GM21619 (cell line): ENCODE data around the gene PTGDR2.

Experiments
- ATAC-seq: cut with Tn5 transposase; IDR thresholded peaks from one replicate; pipeline ENCODE4 v1.9.1; 2021; ENCODE audit not compliant: unreplicated experiment

The PTGDR2 gene

DNA sequence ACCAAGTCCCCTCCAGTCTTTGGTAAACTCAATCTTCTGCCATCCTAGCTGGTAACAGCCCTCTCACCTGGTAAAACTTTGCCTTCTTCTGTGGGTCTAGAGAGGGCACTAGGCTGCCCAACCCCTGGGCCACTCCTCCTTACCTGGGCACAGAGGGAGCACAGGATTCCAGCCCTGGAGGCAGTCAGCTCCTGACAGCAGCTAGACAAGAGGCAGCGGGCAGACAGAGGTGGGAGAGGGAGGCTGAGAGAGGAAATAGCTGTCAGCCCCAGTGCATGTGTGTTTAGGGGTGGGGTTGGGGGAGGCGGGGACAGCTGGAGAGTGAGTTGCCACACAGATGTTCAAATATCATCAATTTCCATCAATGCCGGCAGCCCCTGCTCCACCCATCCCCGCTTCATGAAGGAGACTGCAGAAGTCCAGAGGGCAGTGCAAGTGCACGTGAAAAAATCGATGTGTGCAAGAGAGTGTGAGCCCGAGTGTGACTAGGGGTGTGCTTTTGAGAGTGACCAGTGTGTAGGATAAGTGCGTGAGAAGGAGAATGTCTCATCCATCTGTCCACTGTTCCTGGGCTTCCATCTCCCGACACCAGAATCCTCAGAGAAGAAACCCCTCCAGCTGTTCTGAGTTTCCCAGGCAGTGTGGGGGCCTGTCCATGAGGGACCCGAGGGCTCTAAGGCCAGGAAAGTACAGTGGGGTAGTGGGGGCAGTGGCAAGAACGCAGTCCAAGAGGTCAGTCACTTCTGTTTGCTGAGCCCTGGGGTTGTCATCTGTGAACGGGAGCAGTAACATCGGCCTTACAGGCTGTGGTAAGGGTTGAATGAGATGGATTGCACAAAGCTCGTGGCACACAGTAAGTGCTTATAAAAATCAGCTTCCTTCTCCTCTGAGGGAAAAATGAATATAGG, at the start of gene PTGDR2:
TSS of gene PTGDR2 (minus strand) at position 225 of the 908 bp plus-strand sequence. CDS start 2,228 bp downstream, outside the sequence.
- ATAC-seq: no peak

GRCh38 chr11:60905047-60905446, 49.3 kb upstream of the PTGDR2 start:
- ATAC-seq: no peak

DNA sequence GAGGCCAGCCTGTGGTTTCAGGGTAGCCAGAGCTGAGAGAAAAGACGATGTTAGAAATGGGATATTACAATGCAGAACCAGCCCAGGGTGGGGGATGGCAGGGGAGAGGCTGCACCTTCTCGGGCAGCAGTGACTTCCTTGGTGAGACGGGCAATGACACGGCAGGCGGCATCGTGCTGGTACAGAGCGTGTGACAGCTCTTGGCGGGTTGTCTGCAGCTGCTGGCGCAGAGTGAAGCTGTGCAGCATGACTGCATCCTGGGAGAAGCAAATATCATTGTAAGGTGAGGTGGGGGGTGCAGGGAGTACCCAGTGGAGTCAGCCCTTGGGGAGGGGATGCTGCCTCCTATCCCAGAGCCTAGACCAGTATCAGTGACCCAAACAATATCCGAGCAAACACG, 46.9 kb upstream of the PTGDR2 start:
- ATAC-seq: no peak

DNA sequence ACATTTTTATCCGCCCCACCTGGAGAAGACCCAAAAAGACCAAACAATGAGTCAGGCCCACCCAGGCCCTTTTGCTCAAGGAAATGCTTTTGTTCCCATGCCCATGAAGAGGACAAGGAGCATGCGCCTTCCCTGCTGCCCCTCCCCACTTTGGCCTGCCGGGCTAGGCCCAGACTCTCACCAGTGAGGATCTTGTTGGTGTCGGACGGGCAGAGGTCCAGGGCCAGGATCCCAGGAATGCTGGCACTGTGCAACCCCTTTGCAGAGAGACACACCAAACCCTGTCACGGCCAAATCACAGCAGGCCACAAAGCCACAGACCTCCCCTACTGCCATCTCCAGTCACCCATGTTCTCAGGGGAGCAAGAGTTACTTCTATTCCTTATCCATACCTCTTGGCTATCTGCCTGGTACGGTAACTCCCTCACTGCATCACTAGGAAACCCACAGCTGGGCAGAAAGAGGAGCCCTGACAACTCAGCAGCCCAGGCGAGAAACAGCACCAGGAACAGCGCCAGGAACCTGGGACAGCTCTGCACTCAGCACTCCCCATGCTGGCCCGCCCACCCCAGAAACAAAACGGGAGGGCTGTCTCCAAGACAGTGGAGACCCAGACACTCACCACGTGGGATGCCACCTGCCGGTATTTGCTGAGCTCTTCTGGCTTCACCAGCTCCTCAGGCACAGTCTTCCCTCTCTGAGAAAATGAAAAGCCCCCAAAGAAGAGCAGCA, 45.1 kb upstream of the PTGDR2 start:
- no peak for ATAC-seq

- ATAC-seq: no peak
Observed at GRCh38 chr11:60899977-60900376, 44.2 kb upstream of the PTGDR2 start.

GRCh38 chr11:60899046-60899936, 43.5 kb upstream of the PTGDR2 start:
- ATAC-seq: no peak

- ATAC-seq: no peak
Observed at GRCh38 chr11:60897496-60897895, 41.7 kb upstream of the PTGDR2 start.

DNA sequence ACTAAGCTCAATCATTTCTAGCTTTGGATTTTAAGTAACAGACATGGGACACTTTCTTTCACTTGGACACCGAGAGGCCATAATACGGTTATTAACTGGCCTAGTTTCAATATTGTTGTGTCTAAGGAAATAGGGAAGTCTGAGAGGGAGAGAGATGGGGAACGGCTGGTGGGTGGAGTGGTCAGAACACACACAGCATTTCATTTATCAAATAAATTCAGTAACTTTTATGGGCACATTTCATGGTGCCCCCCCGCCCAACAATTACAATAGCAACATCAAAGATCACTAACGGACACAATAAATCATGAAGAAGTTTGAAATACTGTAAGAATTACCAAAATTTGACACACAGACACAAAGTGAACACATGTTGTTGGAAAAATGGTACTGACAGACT, 39.9 kb upstream of the PTGDR2 start:
- no peak for ATAC-seq

DNA sequence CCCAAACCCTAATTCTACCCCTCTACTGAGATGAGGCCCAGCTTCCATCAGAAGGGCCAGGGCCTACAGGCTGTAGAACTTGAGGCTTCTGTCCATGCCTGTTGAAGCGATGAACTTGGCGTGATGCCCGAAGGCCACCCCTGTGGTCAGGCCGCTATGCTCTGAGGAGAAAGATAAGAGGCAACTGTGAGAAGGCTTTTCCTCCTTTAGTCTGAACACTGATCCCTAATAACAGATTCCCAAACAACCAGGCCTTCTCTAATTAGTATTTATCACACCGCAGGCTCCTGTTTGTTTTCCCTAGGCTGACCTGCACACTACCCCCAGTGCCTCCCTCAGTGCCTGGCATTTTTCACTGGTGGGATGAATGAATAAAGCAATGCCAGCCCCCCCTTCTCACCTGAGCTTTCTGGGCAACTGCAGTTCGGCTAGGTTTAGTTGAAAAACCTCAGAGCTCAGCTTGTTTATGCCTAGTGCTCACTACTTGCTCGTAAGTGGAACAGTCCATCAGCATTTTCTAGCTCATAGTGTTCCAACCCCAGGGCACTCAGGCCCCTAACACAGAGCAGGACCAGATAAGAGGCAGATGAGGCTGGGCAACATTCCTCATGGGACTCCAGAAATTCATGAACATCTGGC, 35.5 kb upstream of the PTGDR2 start:
- ATAC-seq: no peak

GRCh38 chr11:60890696-60891095, 34.9 kb upstream of the PTGDR2 start:
- no peak for ATAC-seq

DNA sequence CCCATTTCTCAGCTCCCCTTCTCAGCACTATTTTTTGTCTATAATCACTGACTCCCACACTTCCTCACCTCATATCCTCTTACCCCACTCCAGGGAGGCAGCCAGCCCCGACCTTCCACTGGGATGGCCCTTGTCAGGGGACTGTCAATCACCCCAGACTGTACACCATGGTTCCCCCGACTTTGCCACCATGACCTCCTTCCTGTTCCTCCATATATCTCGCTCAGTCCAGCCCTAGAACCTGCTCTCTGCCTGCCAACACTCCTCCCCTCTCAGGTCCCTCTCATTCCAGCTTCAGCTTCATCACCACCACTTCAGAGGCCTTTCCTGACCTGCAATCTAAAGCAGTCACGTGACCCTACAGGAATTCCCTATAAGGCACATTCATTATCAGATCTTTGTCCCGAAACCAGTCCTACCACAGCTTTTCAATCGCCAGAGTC, 34.1 kb upstream of the PTGDR2 start:
- no peak for ATAC-seq

DNA sequence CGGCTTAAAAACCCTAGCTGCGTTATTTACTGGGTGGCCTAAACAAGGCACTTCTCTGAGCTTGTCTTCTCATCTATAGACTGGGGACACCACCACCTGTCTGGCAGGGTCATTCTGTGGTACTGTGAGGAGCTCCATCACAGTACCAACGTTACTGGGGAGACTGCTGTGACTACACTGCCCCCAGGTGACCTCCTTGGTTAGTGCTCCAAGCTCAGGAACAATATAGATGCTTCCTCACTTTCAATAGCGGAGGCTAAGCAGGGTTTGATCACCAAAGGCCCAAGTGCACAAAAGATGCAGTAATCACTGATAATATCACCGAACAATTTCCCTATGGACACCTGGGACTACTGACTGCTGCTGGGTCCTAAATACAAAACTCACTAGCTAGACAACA, 31.8 kb upstream of the PTGDR2 start:
- no peak for ATAC-seq

- ATAC-seq: no peak
Observed at GRCh38 chr11:60880643-60881282, 25.0 kb upstream of the PTGDR2 start.

DNA sequence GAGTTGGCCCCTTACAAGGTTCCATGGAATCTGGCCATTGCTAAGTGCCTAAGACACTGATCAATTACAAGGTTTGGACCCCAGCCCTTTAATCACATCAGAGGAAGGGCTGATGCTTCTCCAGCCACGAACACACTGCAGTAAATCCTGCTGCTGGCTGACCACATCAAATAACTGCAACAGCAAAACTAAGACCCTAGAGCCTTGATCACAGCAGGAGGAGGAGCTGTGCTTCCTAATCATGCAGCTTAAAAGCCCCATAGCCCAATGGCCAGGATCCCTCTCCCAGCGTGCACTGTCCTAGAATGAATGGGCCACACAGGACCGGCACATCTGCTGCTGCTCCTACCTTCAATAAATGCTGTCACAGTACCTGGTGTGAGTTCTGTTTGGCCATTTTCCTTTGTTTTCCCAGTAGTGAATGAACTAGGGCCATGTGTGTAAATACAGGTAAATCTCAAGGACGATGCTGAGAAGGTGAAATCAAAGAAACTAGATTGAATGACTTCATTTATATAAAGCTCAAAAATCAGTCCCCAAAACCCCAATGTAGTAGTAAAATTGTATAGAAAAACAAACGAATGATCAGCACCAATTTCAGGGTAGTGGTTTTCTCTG, 24.3 kb upstream of the PTGDR2 start:
- ATAC-seq: no peak

DNA sequence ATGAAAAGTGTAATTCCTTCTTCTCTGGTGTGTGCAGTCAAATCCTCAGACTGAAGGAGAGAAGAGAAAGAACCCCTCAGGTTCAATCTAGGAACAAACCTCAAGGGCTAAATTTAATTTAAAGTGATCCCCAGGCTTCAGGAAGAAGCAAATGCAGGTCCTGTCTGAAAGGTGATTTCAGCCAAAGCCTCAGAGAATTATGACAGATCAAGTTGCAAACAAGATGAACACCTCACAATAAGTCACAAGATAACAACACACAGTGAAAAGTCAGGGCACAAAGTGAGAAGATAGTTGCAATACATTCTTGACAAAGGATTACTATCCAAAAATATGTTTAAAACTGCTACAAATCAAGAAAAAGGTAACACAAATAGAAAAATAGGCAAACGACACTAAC, 23.4 kb upstream of the PTGDR2 start:
- no peak for ATAC-seq

- no peak for ATAC-seq
Observed at GRCh38 chr11:60878245-60879101, 22.7 kb upstream of the PTGDR2 start.

DNA sequence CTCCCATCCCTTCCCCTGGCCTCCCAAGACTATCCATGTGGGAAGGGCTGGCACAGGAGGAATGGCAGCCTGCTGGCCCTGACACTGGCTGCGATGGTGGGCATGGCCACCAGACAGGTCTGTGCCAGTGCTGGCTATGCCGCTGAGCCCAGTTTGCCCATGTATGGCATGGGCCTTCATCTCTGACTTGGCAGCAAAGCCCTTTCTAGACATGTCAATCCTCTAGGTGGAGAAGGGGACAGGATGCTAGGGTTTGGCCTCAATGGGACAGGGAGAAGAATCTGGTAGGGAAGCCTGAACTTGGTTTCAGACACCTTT, 20.4 kb upstream of the PTGDR2 start:
- no peak for ATAC-seq

GRCh38 chr11:60875366-60876167, 19.8 kb upstream of the PTGDR2 start:
- ATAC-seq: no peak
